ENCODE data around the gene AGTRAP.

The AGTRAP gene

GRCh38 chr1:11786168-11786567 is 50.2 kb downstream of the AGTRAP start:
- no peak for DNase-seq

GRCh38 chr1:11787251-11787803 is 51.4 kb downstream of the AGTRAP start:
- DNase-seq, result no peak

GRCh38 chr1:11787804-11788436 is 52.0 kb downstream of the AGTRAP start:
- no peak for DNase-seq

GRCh38 chr1:11788549-11789053 is 52.7 kb downstream of the AGTRAP start:
- DNase-seq, result no peak

- DNase-seq, result no peak
Observed at GRCh38 chr1:11789126-11790067, 53.5 kb downstream of the AGTRAP start.

GRCh38 chr1:11790101-11790879 is 54.4 kb downstream of the AGTRAP start:
- DNase-seq, result no peak

- no peak for DNase-seq
Observed at GRCh38 chr1:11790880-11791715, 55.2 kb downstream of the AGTRAP start.

GRCh38 chr1:11792106-11792505 is 56.2 kb downstream of the AGTRAP start:
- DNase-seq, result no peak

GRCh38 chr1:11793819-11794218 is 57.9 kb downstream of the AGTRAP start:
- no peak for DNase-seq

- DNase-seq, result no peak
Observed at GRCh38 chr1:11794446-11795237, 58.7 kb downstream of the AGTRAP start.

GRCh38 chr1:11795238-11795890 is 59.4 kb downstream of the AGTRAP start:
- no peak for DNase-seq

- DNase-seq, result no peak
Observed at GRCh38 chr1:11796036-11796828, 60.3 kb downstream of the AGTRAP start.

- no peak for DNase-seq
Observed at GRCh38 chr1:11797525-11798216, 61.7 kb downstream of the AGTRAP start.

GRCh38 chr1:11799099-11799498 is 63.2 kb downstream of the AGTRAP start:
- no peak for DNase-seq

- no peak for DNase-seq
Observed at GRCh38 chr1:11799896-11800295, 64.0 kb downstream of the AGTRAP start.

GRCh38 chr1:11800391-11800755 is 64.4 kb downstream of the AGTRAP start:
- no peak for DNase-seq

All from NCI-H510A (cell line).